ENCODE data around the gene NTN3.
"Not testable (repeated sequence)": the region's sequence is repeated elsewhere in the genome, so short reads cannot be mapped to it uniquely, and the experiment has no call there.

The NTN3 gene

DNA sequence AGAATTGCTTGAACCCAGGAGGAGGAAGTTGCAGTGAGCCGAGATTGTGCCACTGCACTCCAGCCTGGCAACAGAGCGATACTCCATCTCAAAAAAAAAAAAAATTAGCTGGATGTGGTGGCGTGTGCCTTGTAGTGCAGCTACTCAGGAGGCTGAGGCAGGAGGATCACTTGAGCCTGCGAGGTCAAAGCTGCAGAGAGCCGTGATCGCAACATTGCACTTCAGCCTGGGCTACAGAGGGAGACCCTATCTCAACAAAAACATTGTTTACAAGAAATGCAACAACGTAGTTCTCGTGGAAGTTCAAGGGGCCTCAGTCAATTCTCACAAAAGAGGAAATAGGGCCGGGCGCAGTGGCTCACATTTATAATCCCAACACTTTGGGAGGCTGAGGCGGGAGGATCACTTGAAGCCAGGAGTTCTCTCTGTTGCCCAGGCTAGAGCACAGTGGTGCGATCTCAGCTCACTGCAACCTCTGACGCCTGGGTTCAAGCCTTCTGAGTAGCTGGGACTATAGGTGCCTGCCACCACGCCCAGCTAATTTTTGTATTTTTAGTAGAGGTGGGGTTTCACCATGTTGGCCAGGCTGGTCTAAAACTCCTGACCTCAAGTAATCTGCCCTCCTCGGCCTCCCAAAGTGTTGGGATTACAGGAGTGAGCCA is 29.8 kb upstream of the NTN3 start:
- not testable (repeated sequence) for DNase-seq (ENCODE audit: low spot score)

DNA sequence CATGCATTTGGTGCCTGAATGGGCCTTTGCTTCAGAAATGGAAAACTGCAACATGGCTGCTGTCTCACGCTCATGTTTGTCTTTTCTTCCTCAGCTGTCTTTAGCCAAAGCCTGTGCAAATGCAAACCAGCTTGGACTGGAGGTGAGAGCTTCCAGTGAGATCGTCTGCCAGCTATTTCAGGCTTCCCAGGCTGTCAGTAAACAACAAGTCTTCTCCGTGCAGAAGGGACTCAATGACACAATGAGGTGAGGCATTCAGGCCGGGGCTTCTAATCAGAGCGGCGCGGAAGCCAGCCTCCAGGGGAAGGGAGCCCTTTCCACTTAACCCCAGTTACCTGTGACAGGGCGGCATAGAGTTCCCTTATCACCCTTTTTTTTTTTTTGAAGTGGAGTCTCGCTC is 27.5 kb upstream of the NTN3 start:
- no peak for DNase-seq (ENCODE audit: low spot score)

DNA sequence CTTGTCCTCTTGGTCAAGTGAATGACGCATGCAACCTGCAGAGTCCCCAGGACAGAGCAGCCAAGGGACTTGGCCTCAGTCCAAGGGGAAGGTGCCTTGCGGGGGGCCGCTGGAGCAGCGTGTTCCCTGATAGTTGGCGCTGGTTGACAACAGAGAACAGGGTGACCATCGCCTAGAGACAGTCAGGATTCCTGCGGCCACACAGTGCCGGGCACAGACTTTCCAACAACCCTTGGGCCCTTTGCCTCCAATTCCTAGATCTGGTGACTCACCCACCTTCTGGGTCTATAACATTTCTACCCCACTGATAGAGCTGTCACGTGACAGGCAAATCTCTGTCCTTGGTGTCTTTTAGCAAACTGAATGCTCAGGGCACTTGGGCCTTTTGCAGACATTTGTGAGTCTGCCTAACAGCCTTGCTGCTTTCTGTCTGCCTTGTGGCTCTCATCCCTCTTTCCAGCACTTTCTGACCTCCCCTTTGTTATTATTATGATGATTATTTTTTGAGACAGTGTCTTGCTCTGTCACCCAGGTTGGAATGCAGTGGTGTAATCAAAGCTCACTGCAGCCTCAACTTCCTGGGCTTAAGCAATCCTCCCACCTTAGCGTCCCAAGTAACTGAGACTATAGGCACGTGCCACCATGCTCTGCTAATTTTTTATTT is 23.0 kb upstream of the NTN3 start:
- no peak for DNase-seq (ENCODE audit: low spot score)

DNA sequence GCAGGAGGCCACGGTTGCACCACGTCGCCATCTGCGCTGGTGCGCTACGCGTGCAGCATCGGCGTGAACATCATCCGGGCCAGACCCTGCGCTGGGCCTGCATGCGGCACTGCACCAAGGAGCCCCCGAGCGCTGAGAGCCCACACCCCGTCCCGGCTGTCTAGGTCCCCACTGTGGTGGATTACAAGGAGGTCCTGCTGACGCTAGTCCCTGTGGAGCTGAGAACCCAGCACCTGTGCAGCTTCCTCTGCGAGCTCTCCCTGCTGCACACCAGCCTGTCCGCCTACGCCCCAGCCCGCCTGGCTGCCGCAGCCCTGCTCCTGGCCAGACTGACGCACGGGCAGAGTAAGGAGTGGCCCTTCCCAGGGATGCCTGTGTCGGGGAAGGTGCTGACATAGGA is 22.0 kb upstream of the NTN3 start:
- DNase-seq (ENCODE audit: low spot score) = no peak

DNA sequence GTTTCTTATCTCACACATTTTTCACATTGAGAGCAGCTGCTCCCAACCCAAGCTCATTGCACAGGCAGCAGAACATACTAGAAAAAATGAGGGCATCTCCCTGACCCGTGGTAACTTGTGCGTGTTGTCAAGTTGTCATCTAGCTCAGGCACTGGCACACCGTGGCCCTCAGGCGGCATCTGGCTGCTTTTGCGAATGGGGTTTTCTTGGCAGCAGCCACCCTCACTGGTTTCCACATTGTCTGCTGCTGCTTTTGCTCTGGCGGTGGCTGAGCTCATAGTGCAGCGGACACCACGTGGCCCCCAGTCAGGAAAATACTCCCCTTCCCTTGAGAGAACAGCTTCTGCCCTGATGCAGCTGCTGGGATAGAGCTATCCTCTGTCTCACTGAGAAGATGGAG is 20.6 kb upstream of the NTN3 start:
- DNase-seq (ENCODE audit: low spot score) = no peak

DNA sequence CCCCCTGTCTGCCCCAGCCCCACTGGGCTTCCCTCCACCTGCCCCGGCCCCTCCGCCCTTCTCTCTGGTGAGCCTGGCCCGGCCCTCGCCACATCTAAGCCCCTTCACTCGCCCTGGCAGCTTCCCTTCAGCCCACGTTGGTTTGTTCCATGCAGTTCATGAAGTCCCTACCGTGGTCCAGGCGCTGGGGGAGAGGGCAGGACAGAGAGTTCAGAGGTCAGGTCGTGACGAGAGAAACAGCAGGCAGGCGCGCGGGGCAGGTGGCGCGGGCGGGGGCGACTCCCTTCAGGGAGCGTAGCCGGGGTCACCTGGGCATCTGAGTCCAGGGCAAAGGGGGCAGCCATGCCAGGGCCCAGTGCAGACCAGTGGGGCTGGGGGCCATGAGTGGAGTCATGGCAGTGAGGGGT is 20.1 kb upstream of the NTN3 start:
- no peak for DNase-seq (ENCODE audit: low spot score)

DNA sequence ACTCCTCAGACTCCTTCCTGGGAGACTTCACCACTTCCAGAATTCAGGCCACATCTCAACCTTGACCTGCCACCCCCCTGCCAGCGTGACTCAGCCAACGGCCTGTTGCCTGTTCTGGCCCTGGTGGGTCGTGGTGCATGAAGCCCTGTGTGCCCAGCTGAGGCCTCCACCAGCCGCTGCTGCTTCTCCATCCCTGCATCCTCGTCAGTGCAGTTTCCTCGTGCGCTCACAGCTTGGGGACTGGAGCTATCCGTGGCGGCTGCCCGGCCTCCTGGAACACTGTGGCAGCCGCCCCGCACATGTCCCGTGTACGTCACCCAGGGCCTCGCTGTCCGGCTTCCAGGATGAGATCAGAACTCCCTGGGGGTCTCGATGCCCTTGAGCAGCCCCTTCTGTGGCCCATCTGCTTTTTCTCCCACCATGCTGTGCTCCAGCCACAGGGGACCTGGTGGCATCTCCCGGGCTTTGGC is 19.2 kb upstream of the NTN3 start:
- no peak for DNase-seq (ENCODE audit: low spot score)

DNA sequence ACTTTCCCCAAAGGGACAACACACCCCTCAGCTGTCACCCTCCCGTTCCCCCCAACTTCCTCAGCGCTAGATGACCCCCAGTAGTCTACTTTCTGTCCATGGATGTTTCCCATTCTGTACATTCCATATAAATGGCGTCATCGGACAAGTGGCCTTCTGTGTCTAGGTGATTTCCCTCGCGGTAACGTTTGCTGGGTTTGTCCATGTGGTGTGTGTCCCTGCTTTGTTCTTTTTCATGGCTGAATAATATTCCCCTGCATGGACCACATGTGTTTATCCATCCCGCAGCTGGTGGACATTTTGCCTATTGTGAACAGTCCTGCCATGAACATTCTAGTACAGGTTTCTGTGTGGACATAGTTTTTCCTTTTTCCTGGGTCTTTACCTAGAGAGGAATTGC is 18.4 kb upstream of the NTN3 start:
- no peak for DNase-seq (ENCODE audit: low spot score)

DNA sequence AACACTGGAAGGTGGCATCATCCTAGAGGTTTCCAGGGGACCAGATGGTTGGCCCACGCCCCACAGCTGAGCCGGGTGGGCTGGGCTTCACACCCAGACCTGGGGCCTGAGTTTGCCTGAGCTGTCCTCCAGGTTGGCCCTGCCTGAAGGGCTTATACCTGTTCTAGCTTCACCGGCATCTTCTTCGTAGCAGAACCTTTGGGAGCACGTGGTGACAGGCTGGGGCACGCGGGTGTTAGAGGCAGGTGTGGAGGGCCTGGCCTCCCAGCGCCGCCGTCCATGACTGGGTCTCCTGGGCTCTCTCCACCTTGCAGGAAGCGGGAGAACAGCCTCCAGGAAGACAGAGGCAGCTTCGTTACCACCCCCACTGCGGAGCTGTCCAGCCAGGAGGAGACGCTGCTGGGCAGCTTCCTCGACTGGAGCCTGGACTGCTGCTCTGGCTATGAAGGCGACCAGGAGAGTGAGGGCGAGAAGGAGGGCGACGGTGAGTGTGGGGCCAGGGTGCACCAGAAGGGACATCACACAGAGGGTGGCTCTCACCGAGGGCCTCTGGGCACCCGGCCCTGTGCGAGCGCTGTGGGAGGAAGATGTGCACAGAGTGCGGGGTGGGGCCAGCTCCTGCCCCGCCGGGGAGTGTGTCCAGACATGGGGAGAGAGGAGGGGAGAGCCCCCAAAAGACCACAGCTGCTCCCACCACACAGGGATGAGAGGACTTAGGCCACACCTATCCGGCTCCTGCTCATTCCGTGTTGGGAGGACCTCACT is 15.8 kb upstream of the NTN3 start:
- no peak for DNase-seq (ENCODE audit: low spot score)

DNA sequence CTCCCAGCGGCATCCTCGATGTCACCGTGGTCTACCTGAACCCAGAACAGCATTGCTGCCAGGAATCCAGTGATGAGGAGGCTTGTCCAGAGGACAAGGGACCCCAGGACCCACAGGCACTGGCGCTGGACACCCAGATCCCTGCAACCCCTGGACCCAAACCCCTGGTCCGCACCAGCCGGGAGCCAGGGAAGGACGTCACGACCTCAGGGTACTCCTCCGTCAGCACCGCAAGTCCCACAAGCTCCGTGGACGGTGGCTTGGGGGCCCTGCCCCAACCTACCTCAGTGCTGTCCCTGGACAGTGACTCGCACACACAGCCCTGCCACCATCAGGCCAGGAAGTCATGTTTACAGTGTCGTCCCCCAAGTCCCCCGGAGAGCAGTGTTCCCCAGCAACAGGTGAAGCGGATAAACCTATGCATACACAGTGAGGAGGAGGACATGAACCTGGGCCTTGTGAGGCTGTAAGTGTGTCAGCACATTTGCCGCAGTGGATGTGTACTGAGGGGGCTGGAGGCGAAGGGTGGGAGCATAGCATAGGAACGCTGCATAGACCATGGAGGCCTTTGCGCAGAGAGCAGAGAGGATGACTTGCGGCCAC is 14.4 kb upstream of the NTN3 start:
- no peak for DNase-seq (ENCODE audit: low spot score)

DNA sequence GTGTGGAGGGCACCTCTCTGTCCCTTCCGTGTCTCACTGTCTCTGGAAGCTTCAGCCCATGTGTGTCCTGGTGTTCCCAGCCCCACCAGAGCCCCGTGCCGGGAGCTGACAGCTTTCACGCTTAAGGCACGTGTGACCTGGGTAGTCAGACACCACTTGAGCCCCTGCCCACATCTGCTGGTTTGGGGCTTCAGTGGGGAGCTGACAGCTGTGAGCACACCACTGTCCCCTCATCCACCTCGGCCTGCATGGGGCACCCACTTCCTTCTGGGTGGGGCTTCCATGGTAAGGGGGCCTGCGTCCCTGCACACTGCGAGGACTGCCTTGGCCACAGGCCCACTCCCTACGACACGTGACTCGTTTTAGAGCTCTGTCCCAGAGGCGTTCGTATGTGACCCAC is 13.8 kb upstream of the NTN3 start:
- no peak for DNase-seq (ENCODE audit: low spot score)

DNA sequence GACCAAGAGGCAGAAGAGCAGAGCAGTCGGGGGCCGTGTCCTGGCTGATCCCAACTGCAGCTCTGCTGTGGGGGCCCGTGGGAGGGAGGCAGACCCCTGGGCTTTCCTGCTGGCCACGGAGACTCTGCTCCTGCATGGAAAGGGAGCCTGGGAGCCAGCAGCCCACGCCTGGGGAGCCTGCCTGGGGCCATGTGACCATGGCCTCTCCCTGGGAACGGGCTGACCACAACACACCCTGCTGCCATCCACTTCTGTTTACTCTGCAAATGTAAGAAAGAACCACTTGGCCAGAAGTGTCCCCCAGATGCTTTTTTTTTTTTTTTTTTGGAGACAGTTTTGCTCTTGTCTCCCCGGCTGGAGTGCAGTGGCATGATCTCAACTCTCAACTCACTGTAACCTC is 13.2 kb upstream of the NTN3 start:
- no peak for DNase-seq (ENCODE audit: low spot score)

DNA sequence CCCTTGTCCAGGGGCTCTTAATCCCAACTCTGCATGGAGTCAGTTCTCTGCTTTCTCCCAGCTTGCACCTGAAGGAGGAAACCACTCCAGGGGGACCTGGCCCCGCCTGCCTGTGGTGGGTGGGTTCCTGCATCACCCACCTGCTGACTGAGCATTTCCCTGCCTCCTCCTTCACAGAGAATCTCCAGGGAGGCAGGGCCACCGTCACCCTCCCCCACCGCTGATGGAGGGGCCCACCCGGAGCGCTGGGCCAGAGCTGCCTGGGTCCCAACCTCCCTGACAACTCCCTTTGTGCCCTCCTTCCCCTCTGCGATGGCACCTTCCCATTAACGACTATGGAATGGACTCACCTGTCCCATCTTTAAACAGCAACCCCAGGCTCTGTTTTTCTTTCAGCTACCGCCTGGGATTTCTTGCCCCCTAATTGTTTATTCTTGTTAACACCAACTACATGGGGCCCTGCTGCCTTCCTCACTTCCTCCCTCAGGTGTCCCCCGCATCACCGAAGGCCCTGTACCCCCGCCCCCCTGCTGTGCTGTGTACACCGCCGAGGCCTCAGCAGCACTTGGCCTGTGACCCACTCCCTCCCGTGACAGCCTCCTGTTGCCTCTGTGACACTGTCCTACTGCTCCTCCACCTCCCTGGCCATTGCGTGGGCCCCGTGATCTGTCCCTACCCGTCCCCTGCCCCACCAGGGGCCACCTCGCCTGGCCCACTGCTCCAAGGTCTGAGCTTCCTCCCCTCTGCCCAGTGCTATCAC is 12.0 kb upstream of the NTN3 start:
- DNase-seq (ENCODE audit: low spot score) = no peak

DNA sequence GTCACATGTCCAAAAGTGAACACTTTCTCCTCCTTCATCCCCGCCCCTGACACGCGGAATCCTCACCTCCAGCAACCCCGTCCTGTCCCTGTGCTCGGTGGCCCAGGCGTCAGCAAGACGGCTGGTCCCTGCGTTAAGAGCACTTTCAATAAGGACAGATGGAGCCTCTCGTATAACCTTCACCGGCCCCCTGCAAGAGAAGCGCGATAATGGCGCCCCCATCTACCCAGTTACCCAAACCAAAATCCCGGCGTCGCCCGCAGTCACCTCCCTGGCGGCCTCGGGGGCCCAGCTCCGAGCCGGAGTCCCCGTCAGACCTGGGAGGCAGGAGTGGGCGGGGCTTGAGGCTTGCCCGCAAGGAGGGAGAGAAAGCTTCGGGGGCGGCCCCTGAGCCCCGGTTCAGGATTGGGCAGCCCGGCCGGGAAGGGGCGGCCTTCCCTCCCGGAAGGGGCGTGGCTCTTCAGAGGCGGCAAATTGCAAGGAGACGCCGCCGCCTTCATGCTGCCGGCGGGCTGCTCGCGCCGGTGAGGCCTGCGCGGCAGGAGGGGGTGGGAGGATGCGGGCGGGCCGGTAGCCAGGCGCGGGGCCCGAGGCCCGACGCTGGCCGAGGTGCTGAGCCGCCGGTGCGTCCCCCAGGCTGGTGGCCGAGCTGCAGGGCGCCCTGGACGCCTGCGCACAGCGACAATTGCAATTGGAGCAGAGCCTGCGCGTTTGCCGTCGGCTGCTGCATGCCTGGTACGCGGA is 11.3 kb upstream of the NTN3 start, which contains the start of gene TEDC2:
Gene TEDC2, plus strand, starts transcription at position 463 of the 744 bp plus-strand sequence. Its CDS starts 36 bp downstream, at position 499.
- DNase-seq (ENCODE audit: low spot score) = peak; percentile 96

DNA sequence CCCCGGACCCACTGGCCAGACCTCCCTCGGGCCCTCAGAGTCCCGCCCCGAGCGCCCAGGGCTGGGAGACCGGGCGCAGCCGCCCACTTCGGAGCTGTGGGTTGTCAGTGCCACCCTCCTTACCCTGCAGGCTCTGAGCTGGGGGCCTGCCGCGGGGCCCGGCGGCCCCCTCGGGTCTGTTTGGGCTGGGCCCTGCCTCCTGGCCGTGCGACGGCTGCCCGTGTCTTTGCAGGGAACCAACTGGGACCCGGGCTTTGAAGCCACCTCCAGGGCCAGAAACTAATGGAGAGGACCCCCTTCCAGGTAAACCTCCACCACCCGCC is 10.7 kb upstream of the NTN3 start:
- DNase-seq (ENCODE audit: low spot score) = no peak

DNA sequence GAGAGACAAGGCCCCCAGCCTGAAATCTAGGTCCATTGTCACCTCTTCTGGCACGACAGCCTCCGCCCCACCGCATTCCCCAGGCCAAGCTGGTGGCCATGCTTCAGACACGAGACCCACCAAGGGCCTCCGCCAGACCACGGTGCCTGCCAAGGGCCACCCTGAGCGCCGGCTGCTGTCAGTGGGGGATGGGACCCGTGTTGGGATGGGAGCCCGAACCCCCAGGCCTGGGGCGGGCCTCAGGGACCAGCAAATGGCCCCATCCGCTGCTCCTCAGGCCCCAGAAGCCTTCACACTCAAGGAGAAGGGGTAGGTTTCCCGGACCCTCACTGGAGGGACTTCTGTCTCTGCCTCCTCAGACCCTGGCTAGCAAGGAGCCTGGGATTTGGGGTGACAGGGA is 10.2 kb upstream of the NTN3 start:
- no peak for DNase-seq (ENCODE audit: low spot score)

DNA sequence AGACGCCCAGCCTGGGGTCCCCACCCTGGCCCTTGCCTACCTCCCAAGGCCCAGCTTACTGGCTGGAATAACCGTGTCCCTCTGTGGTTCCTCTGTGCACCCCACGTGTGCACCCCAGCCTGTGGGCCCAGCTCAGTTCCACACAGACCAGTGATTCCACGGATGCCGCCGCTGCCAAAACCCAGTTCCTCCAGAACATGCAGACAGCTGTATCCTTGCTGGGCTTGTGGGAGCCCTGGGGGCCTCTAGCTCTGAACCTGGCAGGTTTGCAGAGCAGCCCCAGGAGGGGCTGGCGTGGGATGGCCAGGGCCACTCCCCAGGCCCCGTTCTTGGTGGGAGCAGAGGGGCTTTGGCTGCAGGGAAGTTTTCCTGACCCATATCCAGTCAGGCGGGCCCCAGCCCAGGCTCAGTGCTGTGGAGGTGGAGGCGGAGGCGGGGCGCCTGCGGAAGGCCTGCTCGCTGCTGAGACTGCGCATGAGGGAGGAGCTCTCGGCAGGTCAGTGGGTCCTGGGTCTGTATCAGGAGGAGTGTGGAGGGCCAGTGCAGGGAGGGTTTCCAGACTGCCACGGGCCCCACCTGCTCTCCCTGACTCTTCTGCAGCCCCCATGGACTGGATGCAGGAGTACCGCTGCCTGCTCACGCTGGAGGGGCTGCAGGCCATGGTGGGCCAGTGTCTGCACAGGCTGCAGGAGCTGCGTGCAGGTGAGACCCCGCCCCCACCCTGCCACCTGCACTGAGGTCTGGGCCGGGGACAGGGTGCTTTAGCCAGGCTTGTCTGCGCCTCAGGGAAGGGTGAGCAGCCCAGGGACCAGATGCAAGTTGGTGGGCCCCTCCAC is 8.8 kb upstream of the NTN3 start:
- no peak for DNase-seq (ENCODE audit: low spot score)

DNA sequence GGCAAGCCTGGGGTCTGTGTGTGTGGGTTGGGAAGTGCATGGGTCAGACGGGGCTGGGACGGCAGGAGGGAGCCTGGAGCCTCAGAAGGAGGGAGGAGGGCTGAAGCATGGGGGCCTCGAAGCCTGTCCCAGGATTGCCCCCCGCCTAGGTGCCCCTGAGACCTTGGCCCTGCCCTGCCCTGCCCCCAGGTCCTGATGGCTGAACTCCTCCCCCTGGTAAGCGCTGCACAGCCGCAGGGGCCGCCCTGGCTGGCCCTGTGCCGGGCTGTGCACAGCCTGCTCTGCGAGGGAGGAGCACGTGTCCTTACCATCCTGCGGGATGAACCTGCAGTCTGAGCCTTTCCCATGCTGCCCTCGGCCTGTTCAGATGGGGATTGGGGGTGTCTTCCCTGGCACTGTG is 6.8 kb upstream of the NTN3 start:
- no peak for DNase-seq (ENCODE audit: low spot score)

DNA sequence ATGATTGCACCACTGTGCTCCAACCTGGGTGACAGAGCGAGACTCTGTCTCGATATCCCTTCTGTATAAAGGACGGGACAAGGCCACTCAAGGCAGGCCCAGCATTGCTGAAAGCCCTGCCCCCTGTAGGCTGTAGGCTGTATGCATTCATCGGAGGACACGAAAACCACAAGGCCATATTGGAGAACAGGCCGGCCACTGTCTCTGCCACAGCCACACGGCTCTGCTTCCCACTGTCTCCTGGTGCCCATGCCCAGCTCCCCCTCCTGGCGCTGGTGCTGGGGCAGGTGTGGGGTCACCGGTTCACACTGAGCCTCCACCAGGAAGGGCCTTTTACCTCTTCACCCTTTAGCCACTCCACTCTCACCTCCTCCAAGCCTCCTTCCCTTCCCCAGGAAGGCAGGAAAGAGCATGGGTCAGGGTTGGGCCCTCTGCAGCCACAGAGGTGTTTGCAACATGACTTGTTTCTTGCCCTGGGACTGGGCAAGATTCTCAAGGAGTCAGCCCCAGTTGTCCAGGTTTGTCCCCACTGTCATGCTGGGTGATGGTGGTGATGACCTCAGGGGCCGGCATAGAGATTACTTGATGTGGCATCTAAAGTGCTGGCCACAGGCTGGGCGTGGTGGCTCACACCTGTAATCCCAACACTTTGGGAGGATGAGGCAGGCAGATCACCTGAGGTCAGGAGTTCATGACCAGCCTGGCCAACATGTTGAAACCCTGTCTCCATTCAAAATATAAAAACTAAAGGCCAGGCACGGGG is 5.3 kb upstream of the NTN3 start:
- no peak for DNase-seq (ENCODE audit: low spot score)
